ENCODE data around the gene USP33.

DNA sequence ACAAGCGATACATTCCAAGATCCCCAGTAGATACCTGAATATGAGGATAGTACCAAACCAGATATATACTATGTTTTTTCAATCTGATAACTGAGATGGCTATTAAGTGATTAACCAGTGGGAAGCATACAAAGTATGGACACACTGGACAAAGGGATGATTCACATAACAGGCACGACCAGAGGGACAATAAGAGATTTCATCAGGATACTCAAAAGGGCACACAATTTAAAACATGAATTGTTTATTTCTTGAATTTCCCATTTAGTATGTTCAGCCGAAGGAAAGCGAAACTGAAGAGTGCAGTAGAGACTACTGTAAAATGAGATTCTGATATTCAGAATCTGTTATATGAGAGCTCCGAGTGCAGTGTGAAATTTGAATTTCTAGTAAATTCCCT lies 87.8 kb downstream of the USP33 start:
- TF ChIP-seq POLR2A (IDR thresholded peaks at IDR 0.05), result no peak
- no peak for TF ChIP-seq POLR2AphosphoS5 (IDR thresholded peaks at IDR 0.05)
- TF ChIP-seq, protein P1, sequence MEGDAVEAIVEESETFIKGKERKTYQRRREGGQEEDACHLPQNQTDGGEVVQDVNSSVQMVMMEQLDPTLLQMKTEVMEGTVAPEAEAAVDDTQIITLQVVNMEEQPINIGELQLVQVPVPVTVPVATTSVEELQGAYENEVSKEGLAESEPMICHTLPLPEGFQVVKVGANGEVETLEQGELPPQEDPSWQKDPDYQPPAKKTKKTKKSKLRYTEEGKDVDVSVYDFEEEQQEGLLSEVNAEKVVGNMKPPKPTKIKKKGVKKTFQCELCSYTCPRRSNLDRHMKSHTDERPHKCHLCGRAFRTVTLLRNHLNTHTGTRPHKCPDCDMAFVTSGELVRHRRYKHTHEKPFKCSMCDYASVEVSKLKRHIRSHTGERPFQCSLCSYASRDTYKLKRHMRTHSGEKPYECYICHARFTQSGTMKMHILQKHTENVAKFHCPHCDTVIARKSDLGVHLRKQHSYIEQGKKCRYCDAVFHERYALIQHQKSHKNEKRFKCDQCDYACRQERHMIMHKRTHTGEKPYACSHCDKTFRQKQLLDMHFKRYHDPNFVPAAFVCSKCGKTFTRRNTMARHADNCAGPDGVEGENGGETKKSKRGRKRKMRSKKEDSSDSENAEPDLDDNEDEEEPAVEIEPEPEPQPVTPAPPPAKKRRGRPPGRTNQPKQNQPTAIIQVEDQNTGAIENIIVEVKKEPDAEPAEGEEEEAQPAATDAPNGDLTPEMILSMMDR (IDR thresholded peaks at IDR 0.05), result no peak
- no peak for TF ChIP-seq EP300 (IDR thresholded peaks at IDR 0.05)
